ENCODE data around the gene NDEL1. TPM values are rescaled to one million over a fixed set of nuclear protein-coding genes. Genes with fewer than 3 reads are reported as not detected.

The NDEL1 gene
- total RNA-seq, 1 experiment from 2014 or later, result 71.1 TPM

DNA sequence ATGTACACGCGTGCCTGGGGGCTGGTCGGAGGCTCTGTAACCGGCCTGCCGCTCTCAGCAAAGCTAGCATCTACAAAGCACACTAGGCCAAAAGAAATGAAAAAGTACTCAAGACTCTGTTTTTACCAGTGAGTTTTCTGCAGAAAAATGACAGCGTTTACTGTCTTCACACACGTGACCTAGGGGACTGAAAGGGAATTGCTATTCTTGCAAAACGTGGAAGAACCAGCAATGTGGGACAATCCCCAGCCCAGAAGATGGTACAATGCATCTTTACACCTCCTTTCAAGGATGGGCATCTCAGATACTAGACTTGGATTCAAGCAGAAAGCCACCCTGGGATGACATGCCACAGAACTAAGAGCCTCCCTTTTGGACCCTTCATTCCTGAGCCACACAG lies 41.5 kb downstream of the NDEL1 start:
- intact Hi-C loops (cut with micrococcal nuclease; ENCODE audit: unreplicated experiment), result no loop called here
- POLR2A ChIA-PET (ENCODE audit: low non-redundant PET), result no interaction called here
- Histone ChIP-seq H3K9me3 (ENCODE audit: low read depth, low read length, poor library complexity, severe bottlenecking) (no peaks in the 10 kb centered on the region), H3K4me1 (ENCODE audit: insufficient read depth, low read length, poor library complexity, severe bottlenecking) (no peaks in the 10 kb centered on the region), H3K36me3 (ENCODE audit: insufficient read depth, low read length, poor library complexity, severe bottlenecking) (peaks cover 84% of the 10 kb centered on the region), H3K27me3 (replicated peaks; ENCODE audit: insufficient read depth, low read depth, low read length, poor library complexity) (no peaks in the 10 kb centered on the region), H3K4me3 (ENCODE audit: low read depth, low read length, poor library complexity, severe bottlenecking) (no peak overlapping the region), H3K27ac (ENCODE audit: low read depth, low read length, poor library complexity, severe bottlenecking) (no peak overlapping the region)
- DNase-seq (ENCODE audit: low spot score), result no peak
- CTCF ChIA-PET, result no interaction called here
- TF ChIP-seq EZH2 (IDR thresholded peaks at IDR 0.05; ENCODE audit: borderline replicate concordance, low read depth, low read length, poor library complexity, severe bottlenecking), result no peak
- TF ChIP-seq CTCF (conservative IDR thresholded peaks at IDR 0.05; ENCODE audit: low read depth, low read length), result no peak
- BruUV-seq (replicated peaks), result no TSS peak

- no peak overlapping the region for H3K4me3 ChIP-seq (ENCODE audit: low read depth, low read length, poor library complexity, severe bottlenecking)
- H3K27me3 ChIP-seq (replicated peaks; ENCODE audit: insufficient read depth, low read depth, low read length, poor library complexity), result no peaks in the 10 kb centered on the region
- BruUV-seq (replicated peaks), result no TSS peak
- ChIA-PET CTCF (interaction anchor here (0.8 kb wide), 1 partner anchor 23 kb away, joined by 3 read pairs; no protein-coding TSS in a partner anchor), POLR2A (ENCODE audit: low non-redundant PET) (no interaction called here)
- no peak for DNase-seq (ENCODE audit: low spot score)
- H3K27ac ChIP-seq (ENCODE audit: low read depth, low read length, poor library complexity, severe bottlenecking), result no peak overlapping the region
- peaks cover 86% of the 10 kb centered on the region for H3K36me3 ChIP-seq (ENCODE audit: insufficient read depth, low read length, poor library complexity, severe bottlenecking)
- intact Hi-C loops (cut with micrococcal nuclease; ENCODE audit: unreplicated experiment), result no loop called here
- no peaks in the 10 kb centered on the region for H3K9me3 ChIP-seq (ENCODE audit: low read depth, low read length, poor library complexity, severe bottlenecking)
- TF ChIP-seq CTCF (conservative IDR thresholded peaks at IDR 0.05; ENCODE audit: low read depth, low read length), result no peak
- TF ChIP-seq EZH2 (IDR thresholded peaks at IDR 0.05; ENCODE audit: borderline replicate concordance, low read depth, low read length, poor library complexity, severe bottlenecking), result no peak
- H3K4me1 ChIP-seq (ENCODE audit: insufficient read depth, low read length, poor library complexity, severe bottlenecking), result no peaks in the 10 kb centered on the region
Observed at GRCh38 chr17:8477715-8478441, 42.2 kb downstream of the NDEL1 start.

GRCh38 chr17:8479431-8479947 lies 43.8 kb downstream of the NDEL1 start:
- DNase-seq (ENCODE audit: low spot score), result no peak
- intact Hi-C loops (cut with micrococcal nuclease; ENCODE audit: unreplicated experiment), result no loop called here
- no peaks in the 10 kb centered on the region for H3K27me3 ChIP-seq (replicated peaks; ENCODE audit: insufficient read depth, low read depth, low read length, poor library complexity)
- ChIA-PET CTCF (no interaction called here), POLR2A (ENCODE audit: low non-redundant PET) (no interaction called here)
- H3K4me1 ChIP-seq (ENCODE audit: insufficient read depth, low read length, poor library complexity, severe bottlenecking), result no peaks in the 10 kb centered on the region
- BruUV-seq (replicated peaks), result no TSS peak
- TF ChIP-seq CTCF (conservative IDR thresholded peaks at IDR 0.05; ENCODE audit: low read depth, low read length) (no peak), EZH2 (IDR thresholded peaks at IDR 0.05; ENCODE audit: borderline replicate concordance, low read depth, low read length, poor library complexity, severe bottlenecking) (no peak)
- H3K27ac ChIP-seq (ENCODE audit: low read depth, low read length, poor library complexity, severe bottlenecking), result no peak overlapping the region
- peaks cover 96% of the 10 kb centered on the region for H3K36me3 ChIP-seq (ENCODE audit: insufficient read depth, low read length, poor library complexity, severe bottlenecking)
- no peak overlapping the region for H3K4me3 ChIP-seq (ENCODE audit: low read depth, low read length, poor library complexity, severe bottlenecking)
- H3K9me3 ChIP-seq (ENCODE audit: low read depth, low read length, poor library complexity, severe bottlenecking), result peaks cover under 1% of the 10 kb centered on the region

All from A673 (cell line).